PFSK-1 (cell line): ENCODE data around the gene SETBP1.

Experiments used
- FOXP2 ChIP-seq: optimal IDR thresholded peaks from 2 replicates; pipeline ENCODE3; 2011; ENCODE audit warnings: borderline replicate concordance, control low read depth, inconsistent platforms; ENCODE audit not compliant: insufficient read depth; ENCODE audit errors: extremely low read length, extremely low read depth
- POLR2AphosphoS5 ChIP-seq: IDR thresholded peaks from 2 replicates; pipeline ENCODE4 v1.6.1; 2012; ENCODE audit warnings: low read depth, mild to moderate bottlenecking, control low read depth, low read length, moderate library complexity
- SIN3A ChIP-seq: IDR thresholded peaks from 2 replicates; pipeline ENCODE4 v1.6.1; 2012; ENCODE audit warnings: mild to moderate bottlenecking, low read length, moderate library complexity, borderline replicate concordance; ENCODE audit not compliant: insufficient read depth
- TAF1 ChIP-seq: IDR thresholded peaks from 2 replicates; pipeline ENCODE4 v1.6.1; 2012; ENCODE audit warnings: low read length, control low read depth, borderline replicate concordance; ENCODE audit not compliant: insufficient read depth
- TF ChIP-seq, protein P1 (sequence below), 2 experiments: IDR thresholded peaks; 2 replicates each; pipeline versions ENCODE4 v1.6.1 to v1.8.0; 2011 to 2012; ENCODE audit warnings: low read depth in 2 of 2, low read length in 2 of 2, control low read depth in 1 of 2, inconsistent platforms in 1 of 2, mild to moderate bottlenecking in 1 of 2, moderate library complexity in 1 of 2; ENCODE audit not compliant: insufficient read depth in 1 of 2

Gene SETBP1

DNA sequence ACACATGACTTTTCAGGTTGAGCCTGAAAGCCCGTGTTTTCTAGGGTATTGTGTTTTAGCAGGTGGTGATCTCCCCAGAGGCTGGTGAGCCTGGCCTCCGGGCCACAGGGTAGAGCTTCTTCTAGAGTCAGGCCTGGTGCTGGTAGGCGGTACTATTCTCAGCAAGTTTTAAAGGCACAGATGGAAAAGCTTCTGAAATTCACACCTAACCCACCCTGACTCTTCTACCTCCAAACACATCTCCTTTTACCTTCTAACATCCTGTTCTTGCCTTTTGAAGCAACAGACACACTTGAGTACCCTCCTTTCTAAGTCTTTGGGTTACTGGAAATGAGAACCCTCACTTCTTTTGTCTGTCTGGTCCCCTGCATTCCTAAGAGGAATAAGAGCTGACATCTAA lies 191.1 kb downstream of the SETBP1 start:
- no peak for TF ChIP-seq POLR2AphosphoS5
- no peak for TF ChIP-seq TAF1
- no peak for TF ChIP-seq SIN3A
- TF ChIP-seq, protein P1, sequence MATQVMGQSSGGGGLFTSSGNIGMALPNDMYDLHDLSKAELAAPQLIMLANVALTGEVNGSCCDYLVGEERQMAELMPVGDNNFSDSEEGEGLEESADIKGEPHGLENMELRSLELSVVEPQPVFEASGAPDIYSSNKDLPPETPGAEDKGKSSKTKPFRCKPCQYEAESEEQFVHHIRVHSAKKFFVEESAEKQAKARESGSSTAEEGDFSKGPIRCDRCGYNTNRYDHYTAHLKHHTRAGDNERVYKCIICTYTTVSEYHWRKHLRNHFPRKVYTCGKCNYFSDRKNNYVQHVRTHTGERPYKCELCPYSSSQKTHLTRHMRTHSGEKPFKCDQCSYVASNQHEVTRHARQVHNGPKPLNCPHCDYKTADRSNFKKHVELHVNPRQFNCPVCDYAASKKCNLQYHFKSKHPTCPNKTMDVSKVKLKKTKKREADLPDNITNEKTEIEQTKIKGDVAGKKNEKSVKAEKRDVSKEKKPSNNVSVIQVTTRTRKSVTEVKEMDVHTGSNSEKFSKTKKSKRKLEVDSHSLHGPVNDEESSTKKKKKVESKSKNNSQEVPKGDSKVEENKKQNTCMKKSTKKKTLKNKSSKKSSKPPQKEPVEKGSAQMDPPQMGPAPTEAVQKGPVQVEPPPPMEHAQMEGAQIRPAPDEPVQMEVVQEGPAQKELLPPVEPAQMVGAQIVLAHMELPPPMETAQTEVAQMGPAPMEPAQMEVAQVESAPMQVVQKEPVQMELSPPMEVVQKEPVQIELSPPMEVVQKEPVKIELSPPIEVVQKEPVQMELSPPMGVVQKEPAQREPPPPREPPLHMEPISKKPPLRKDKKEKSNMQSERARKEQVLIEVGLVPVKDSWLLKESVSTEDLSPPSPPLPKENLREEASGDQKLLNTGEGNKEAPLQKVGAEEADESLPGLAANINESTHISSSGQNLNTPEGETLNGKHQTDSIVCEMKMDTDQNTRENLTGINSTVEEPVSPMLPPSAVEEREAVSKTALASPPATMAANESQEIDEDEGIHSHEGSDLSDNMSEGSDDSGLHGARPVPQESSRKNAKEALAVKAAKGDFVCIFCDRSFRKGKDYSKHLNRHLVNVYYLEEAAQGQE (IDR thresholded peaks at IDR 0.05; ENCODE audit: insufficient read depth in 1 of 2, low read depth in 2 of 2, low read length in 2 of 2) = no peak
- TF ChIP-seq FOXP2 = no peak

DNA sequence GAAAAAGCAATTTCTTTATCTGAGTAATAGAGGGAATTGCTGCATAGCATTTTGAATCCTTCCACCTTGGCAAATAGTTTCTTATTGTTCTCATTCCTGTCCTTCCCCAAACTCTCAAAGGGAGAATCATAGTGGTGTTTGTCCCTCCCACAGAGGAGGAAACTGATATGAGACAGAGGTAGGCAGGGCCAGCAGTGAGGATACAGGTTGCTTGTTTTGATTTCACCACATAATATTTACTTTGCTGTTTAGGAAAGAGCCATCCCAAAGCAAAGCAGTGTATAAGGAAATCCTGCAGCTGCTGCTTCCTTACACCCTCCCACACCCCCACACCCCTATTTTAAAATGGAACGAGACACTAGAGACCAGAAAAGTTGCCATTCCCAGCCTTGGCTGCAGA lies 195.3 kb downstream of the SETBP1 start:
- TF ChIP-seq, protein P1 (IDR thresholded peaks at IDR 0.05; ENCODE audit: insufficient read depth in 1 of 2, low read depth in 2 of 2, low read length in 2 of 2) = no peak
- no peak for TF ChIP-seq SIN3A
- no peak for TF ChIP-seq POLR2AphosphoS5
- TF ChIP-seq TAF1 = no peak
- no peak for TF ChIP-seq FOXP2

DNA sequence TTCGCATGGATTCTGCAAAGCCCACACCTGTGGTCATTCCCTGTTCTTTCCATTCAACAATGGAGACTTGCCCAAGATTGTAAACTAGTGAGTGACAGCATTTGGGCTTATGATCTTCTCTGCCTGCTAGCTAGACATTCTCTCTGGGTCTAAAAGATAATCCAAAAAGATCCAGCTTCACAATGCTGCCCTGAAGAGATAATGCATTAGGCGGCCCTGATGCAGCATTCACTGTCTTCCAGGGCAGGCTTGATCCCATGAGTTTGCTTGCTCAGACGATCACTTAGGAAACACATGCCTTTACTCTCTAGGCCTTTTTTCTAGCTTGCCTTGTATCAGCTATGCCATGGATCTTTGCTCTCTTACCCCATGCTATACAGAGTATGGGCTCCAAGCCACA lies 196.1 kb downstream of the SETBP1 start:
- TF ChIP-seq, protein P1 (IDR thresholded peaks at IDR 0.05; ENCODE audit: insufficient read depth in 1 of 2, low read depth in 2 of 2, low read length in 2 of 2) = no peak
- TF ChIP-seq FOXP2 (no peak), POLR2AphosphoS5 (no peak), SIN3A (no peak), TAF1 (no peak)

DNA sequence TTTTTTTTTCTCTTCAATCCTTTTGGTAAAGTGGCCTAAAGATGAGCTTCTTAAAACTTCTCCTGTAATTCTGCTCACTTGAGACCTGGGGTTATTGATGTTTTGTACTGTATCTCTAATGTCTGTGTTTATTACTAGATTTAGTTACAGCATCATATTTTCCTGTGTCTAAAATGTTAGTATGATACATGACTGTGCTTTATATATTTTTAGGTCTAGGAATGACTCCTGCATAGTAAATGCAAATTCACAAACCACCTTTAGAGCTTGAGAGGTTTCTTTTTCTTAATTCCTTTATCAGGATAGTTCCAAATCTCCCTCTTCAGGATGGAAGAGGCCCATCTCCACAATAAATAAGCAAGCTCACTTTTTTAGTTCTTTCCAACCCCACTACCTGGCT lies 197.6 kb downstream of the SETBP1 start:
- no peak for TF ChIP-seq SIN3A
- TF ChIP-seq FOXP2 = no peak
- TF ChIP-seq, protein P1 (IDR thresholded peaks at IDR 0.05; ENCODE audit: insufficient read depth in 1 of 2, low read depth in 2 of 2, low read length in 2 of 2) = no peak
- TF ChIP-seq TAF1 = no peak
- no peak for TF ChIP-seq POLR2AphosphoS5

DNA sequence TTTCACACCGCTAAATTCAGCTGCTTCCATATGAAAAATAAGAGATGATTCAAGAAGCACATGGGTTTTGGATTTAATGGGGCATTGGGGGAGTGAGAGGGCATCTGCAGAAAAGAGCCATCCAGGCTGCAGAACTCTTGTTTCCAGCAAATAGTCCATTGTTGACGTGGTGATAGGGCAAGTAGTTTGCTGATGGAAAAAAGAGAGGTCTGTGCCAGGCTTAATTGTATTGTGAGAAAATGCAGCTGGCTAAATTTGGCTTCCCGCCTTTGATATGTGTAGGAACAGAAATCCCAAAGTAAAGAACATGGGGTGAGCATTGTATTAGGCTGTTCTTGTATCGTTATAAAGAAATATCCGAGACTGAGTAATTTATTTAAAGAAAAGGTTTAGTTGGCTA lies 199.5 kb downstream of the SETBP1 start:
- TF ChIP-seq SIN3A = no peak
- TF ChIP-seq, protein P1 (IDR thresholded peaks at IDR 0.05; ENCODE audit: insufficient read depth in 1 of 2, low read depth in 2 of 2, low read length in 2 of 2) = no peak
- TF ChIP-seq POLR2AphosphoS5 = no peak
- TF ChIP-seq FOXP2 = no peak
- no peak for TF ChIP-seq TAF1
